OCI-LY1 (cell line): ENCODE measurements around the gene CS.

Experiments
- H2AFZ ChIP-seq: fragments of 200-600 bp; sonication (generic), shearing (Covaris generic); 2 replicates; pipeline ENCODE4 v1.6.0; 2014; ENCODE audit warnings: antibody characterized with exemption, mild to moderate bottlenecking, low read length
- H3F3A ChIP-seq: fragments of 200-600 bp; sonication (generic), shearing (Covaris generic); 2 replicates; pipeline ENCODE4 v1.6.0; 2014; ENCODE audit warnings: mild to moderate bottlenecking, antibody characterized with exemption, low read length, moderate library complexity; ENCODE audit not compliant: insufficient read depth
- H3K27ac ChIP-seq: fragments of 200-600 bp; sonication (generic); 2 replicates; pipeline ENCODE4 v1.5.1; 2014; ENCODE audit warnings: low read length, mixed run types, mild to moderate bottlenecking, low read depth; ENCODE audit not compliant: poor library complexity, severe bottlenecking
- H3K27me3 ChIP-seq: fragments of 200-600 bp; sonication (generic); 2 replicates; pipeline ENCODE4 v1.6.0; 2014; ENCODE audit warnings: antibody characterized with exemption, mild to moderate bottlenecking, low read length, moderate library complexity; ENCODE audit not compliant: insufficient read depth
- H3K36me3 ChIP-seq: fragments of 200-600 bp; sonication (generic); 2 replicates; pipeline ENCODE4 v1.6.1; 2014; ENCODE audit warnings: mild to moderate bottlenecking, antibody characterized with exemption, low read length, moderate library complexity, mixed read lengths; ENCODE audit not compliant: insufficient read depth
- H3K4me1 ChIP-seq: fragments of 200-600 bp; sonication (generic); 2 replicates; pipeline ENCODE4 v1.5.1; 2014; ENCODE audit warnings: mild to moderate bottlenecking, low read length, moderate library complexity; ENCODE audit not compliant: insufficient read depth, severe bottlenecking
- H3K4me2 ChIP-seq: fragments of 200-600 bp; sonication (generic), shearing (Covaris generic); 2 replicates; pipeline ENCODE4 v1.6.1; 2014; ENCODE audit warnings: low read length
- H3K4me3 ChIP-seq: fragments of 200-600 bp; sonication (generic); 2 replicates; pipeline ENCODE4 v1.5.1; 2014; ENCODE audit warnings: low read length, low read depth, mild to moderate bottlenecking, mixed read lengths; ENCODE audit not compliant: poor library complexity, severe bottlenecking
- H3K79me2 ChIP-seq: fragments of 200-600 bp; shearing (Covaris generic); 2 replicates; pipeline ENCODE4 v1.6.1; 2016; ENCODE audit warnings: mixed run types, low read length, mixed read lengths; ENCODE audit not compliant: insufficient read depth
- H3K9ac ChIP-seq: fragments of 200-600 bp; sonication (generic), shearing (Covaris generic); 2 replicates; pipeline ENCODE4 v1.6.1; 2014; ENCODE audit warnings: mild to moderate bottlenecking, low read length, mixed read lengths
- H3K9me2 ChIP-seq: fragments of 200-600 bp; sonication (generic), shearing (Covaris generic); 2 replicates; pipeline ENCODE4 v1.6.1; 2014; ENCODE audit warnings: low read depth, mild to moderate bottlenecking, low read length, mixed read lengths
- H3K9me3 ChIP-seq: fragments of 200-600 bp; shearing (Covaris generic); 2 replicates; pipeline ENCODE4 v1.6.1; 2014; ENCODE audit warnings: low read length, mixed read lengths
- H4K20me1 ChIP-seq: fragments of 200-600 bp; sonication (generic), shearing (Covaris generic); 2 replicates; pipeline ENCODE4 v1.6.0; 2016; ENCODE audit warnings: mild to moderate bottlenecking, low read length; ENCODE audit not compliant: insufficient read depth
- EZH2 ChIP-seq: fragments of 200-600 bp; sonication (generic), shearing (Covaris generic); IDR thresholded peaks from 2 replicates; pipeline ENCODE4 v1.8.0; 2017; ENCODE audit warnings: borderline replicate concordance, mixed run types, mild to moderate bottlenecking, antibody characterized with exemption, low read length, moderate library complexity, mixed read lengths
- TF ChIP-seq, protein P1 (sequence below): fragments of 200-600 bp; sonication (generic), shearing (Covaris generic); IDR thresholded peaks from 2 replicates; pipeline ENCODE4 v1.5.1; 2017; ENCODE audit warnings: mild to moderate bottlenecking, antibody characterized with exemption, low read length, moderate library complexity, mixed read lengths

CS gene

DNA sequence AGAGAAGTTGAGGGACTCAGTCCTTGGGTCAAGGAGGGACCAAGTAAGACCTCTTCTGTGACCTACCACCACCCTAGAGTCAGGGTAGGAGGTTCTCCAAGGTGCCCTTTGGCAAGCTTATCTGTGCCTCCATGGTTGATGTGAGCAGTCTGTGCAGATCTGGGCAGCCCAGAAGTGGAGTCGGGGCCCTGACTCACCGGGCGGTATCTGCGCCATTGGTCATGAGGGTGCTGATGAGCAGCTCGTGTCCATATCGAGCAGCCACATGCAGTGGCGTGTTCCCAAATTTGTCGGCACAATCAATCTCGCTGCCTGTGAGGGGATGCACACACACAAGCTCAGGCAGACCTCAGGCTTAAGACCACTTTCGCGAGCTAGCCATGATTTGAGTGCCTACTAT, 47.0 kb downstream of the CS start:
- no peak overlapping the region for H3K9ac ChIP-seq
- no peak overlapping the region for H2AFZ ChIP-seq

DNA sequence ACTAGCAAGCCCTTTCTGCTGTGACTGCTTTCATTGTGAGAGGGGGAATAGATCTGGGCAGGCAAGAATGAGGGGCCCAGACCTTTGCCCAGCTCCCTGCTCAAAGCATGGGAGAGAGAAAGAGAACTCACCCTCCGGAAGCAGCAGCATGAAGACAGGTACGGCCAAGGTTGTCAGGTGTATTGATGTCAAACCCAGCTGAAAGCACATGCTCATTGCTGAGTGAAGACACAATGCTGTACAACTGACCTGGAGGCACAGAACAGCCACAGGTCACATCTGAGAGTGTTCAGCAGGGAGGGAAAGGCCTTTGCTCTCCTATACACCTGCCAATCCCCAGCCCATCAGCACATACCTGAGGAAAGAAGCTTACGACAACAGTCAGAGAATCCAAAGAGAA, 47.5 kb downstream of the CS start:
- H3K36me3 ChIP-seq, result peaks cover 73% of the 10 kb centered on the region
- no peaks in the 10 kb centered on the region for H3K27me3 ChIP-seq
- no peaks in the 10 kb centered on the region for H3K9me2 ChIP-seq
- no peak overlapping the region for H3K4me3 ChIP-seq
- no peak overlapping the region for H2AFZ ChIP-seq
- no peaks in the 10 kb centered on the region for H3K79me2 ChIP-seq
- no peaks in the 10 kb centered on the region for H4K20me1 ChIP-seq
- H3K4me2 ChIP-seq, result no peak overlapping the region
- no peaks in the 10 kb centered on the region for H3F3A ChIP-seq
- no peak overlapping the region for H3K9ac ChIP-seq
- no peaks in the 10 kb centered on the region for H3K9me3 ChIP-seq
- TF ChIP-seq EZH2, result no peak
- TF ChIP-seq, protein P1, sequence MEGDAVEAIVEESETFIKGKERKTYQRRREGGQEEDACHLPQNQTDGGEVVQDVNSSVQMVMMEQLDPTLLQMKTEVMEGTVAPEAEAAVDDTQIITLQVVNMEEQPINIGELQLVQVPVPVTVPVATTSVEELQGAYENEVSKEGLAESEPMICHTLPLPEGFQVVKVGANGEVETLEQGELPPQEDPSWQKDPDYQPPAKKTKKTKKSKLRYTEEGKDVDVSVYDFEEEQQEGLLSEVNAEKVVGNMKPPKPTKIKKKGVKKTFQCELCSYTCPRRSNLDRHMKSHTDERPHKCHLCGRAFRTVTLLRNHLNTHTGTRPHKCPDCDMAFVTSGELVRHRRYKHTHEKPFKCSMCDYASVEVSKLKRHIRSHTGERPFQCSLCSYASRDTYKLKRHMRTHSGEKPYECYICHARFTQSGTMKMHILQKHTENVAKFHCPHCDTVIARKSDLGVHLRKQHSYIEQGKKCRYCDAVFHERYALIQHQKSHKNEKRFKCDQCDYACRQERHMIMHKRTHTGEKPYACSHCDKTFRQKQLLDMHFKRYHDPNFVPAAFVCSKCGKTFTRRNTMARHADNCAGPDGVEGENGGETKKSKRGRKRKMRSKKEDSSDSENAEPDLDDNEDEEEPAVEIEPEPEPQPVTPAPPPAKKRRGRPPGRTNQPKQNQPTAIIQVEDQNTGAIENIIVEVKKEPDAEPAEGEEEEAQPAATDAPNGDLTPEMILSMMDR, result no peak
- H3K27ac ChIP-seq, result no peak overlapping the region
- peaks cover 16% of the 10 kb centered on the region for H3K4me1 ChIP-seq

More for the DNA sequence above, 47.0 kb downstream of the CS start:
- no peaks in the 10 kb centered on the region for H3K79me2 ChIP-seq
- H3K36me3 ChIP-seq, result peaks cover 69% of the 10 kb centered on the region
- H3K4me1 ChIP-seq, result peaks cover 16% of the 10 kb centered on the region
- H3K9me3 ChIP-seq, result no peaks in the 10 kb centered on the region
- no peak overlapping the region for H3K4me3 ChIP-seq
- H3K27ac ChIP-seq, result no peak overlapping the region
- no peaks in the 10 kb centered on the region for H3F3A ChIP-seq
- H3K4me2 ChIP-seq, result no peak overlapping the region
- no peaks in the 10 kb centered on the region for H3K9me2 ChIP-seq
- TF ChIP-seq, protein P1, result no peak
- no peak for TF ChIP-seq EZH2
- H3K27me3 ChIP-seq, result no peaks in the 10 kb centered on the region
- no peaks in the 10 kb centered on the region for H4K20me1 ChIP-seq

- H3K36me3 ChIP-seq, result peaks cover 82% of the 10 kb centered on the region
- H3K79me2 ChIP-seq, result no peaks in the 10 kb centered on the region
- H3F3A ChIP-seq, result no peaks in the 10 kb centered on the region
- no peak overlapping the region for H3K27ac ChIP-seq
- no peak overlapping the region for H2AFZ ChIP-seq
- H3K4me3 ChIP-seq, result no peak overlapping the region
- no peaks in the 10 kb centered on the region for H3K4me1 ChIP-seq
- no peak overlapping the region for H3K9ac ChIP-seq
- H3K4me2 ChIP-seq, result no peak overlapping the region
- H3K27me3 ChIP-seq, result no peaks in the 10 kb centered on the region
- no peaks in the 10 kb centered on the region for H3K9me3 ChIP-seq
- H4K20me1 ChIP-seq, result no peaks in the 10 kb centered on the region
- H3K9me2 ChIP-seq, result no peaks in the 10 kb centered on the region
- no peak for TF ChIP-seq EZH2
- TF ChIP-seq, protein P1, result no peak
Observed at GRCh38 chr12:56248711-56249110, 51.4 kb downstream of the CS start.
